ENCODE data around the gene CNTN5.

The CNTN5 gene

GRCh38 chr11:99446400-99446799 is 425.7 kb downstream of the CNTN5 start:
- no peak for DNase-seq
- in situ Hi-C loops (cut with MboI; ENCODE audit: low pct_unique_long_range_greater_than_20kb, low sequenced_read_pairs), result no loop called here

- DNase-seq, result no peak
- in situ Hi-C loops (cut with MboI; ENCODE audit: low pct_unique_long_range_greater_than_20kb, low sequenced_read_pairs), result no loop called here
Observed at GRCh38 chr11:99449345-99449744, 428.6 kb downstream of the CNTN5 start.

GRCh38 chr11:99452075-99452474 is 431.3 kb downstream of the CNTN5 start:
- in situ Hi-C loops (cut with MboI; ENCODE audit: low pct_unique_long_range_greater_than_20kb, low sequenced_read_pairs), result no loop called here
- no peak for DNase-seq

- no peak for DNase-seq
- in situ Hi-C loops (cut with MboI; ENCODE audit: low pct_unique_long_range_greater_than_20kb, low sequenced_read_pairs), result no loop called here
Observed at GRCh38 chr11:99461913-99462312, 441.2 kb downstream of the CNTN5 start.

GRCh38 chr11:99464985-99465384 is 444.2 kb downstream of the CNTN5 start:
- in situ Hi-C loops (cut with MboI; ENCODE audit: low pct_unique_long_range_greater_than_20kb, low sequenced_read_pairs), result no loop called here

GRCh38 chr11:99489581-99489980 is 468.8 kb downstream of the CNTN5 start:
- DNase-seq, result no peak
- in situ Hi-C loops (cut with MboI; ENCODE audit: low pct_unique_long_range_greater_than_20kb, low sequenced_read_pairs), result no loop called here

More at GRCh38 chr11:99464985-99465384, 444.2 kb downstream of the CNTN5 start:
- no peak for DNase-seq

GRCh38 chr11:99494065-99494464 is 473.3 kb downstream of the CNTN5 start:
- in situ Hi-C loops (cut with MboI; ENCODE audit: low pct_unique_long_range_greater_than_20kb, low sequenced_read_pairs), result no loop called here
- no peak for DNase-seq

GRCh38 chr11:99501655-99502054 is 480.9 kb downstream of the CNTN5 start:
- in situ Hi-C loops (cut with MboI; ENCODE audit: low pct_unique_long_range_greater_than_20kb, low sequenced_read_pairs), result no loop called here
- DNase-seq, result no peak

- DNase-seq, result no peak
- in situ Hi-C loops (cut with MboI; ENCODE audit: low pct_unique_long_range_greater_than_20kb, low sequenced_read_pairs), result no loop called here
Observed at GRCh38 chr11:99505316-99505715, 484.6 kb downstream of the CNTN5 start.

- in situ Hi-C loops (cut with MboI; ENCODE audit: low pct_unique_long_range_greater_than_20kb, low sequenced_read_pairs), result no loop called here
- no peak for DNase-seq
Observed at GRCh38 chr11:99505831-99506230, 485.1 kb downstream of the CNTN5 start.

GRCh38 chr11:99509863-99510262 is 489.1 kb downstream of the CNTN5 start:
- in situ Hi-C loops (cut with MboI; ENCODE audit: low pct_unique_long_range_greater_than_20kb, low sequenced_read_pairs), result no loop called here
- no peak for DNase-seq

- no peak for DNase-seq
- in situ Hi-C loops (cut with MboI; ENCODE audit: low pct_unique_long_range_greater_than_20kb, low sequenced_read_pairs), result no loop called here
Observed at GRCh38 chr11:99513368-99513767, 492.6 kb downstream of the CNTN5 start.

GRCh38 chr11:99519095-99519494 is 498.3 kb downstream of the CNTN5 start:
- DNase-seq, result no peak
- in situ Hi-C loops (cut with MboI; ENCODE audit: low pct_unique_long_range_greater_than_20kb, low sequenced_read_pairs), result no loop called here

- DNase-seq, result no peak
- in situ Hi-C loops (cut with MboI; ENCODE audit: low pct_unique_long_range_greater_than_20kb, low sequenced_read_pairs), result no loop called here
Observed at GRCh38 chr11:99522467-99523173, 501.9 kb downstream of the CNTN5 start.

GRCh38 chr11:99531468-99531867 is 510.7 kb downstream of the CNTN5 start:
- in situ Hi-C loops (cut with MboI; ENCODE audit: low pct_unique_long_range_greater_than_20kb, low sequenced_read_pairs), result no loop called here
- DNase-seq, result no peak

- no peak for DNase-seq
- in situ Hi-C loops (cut with MboI; ENCODE audit: low pct_unique_long_range_greater_than_20kb, low sequenced_read_pairs), result no loop called here
Observed at GRCh38 chr11:99534812-99535211, 514.1 kb downstream of the CNTN5 start.

- in situ Hi-C loops (cut with MboI; ENCODE audit: low pct_unique_long_range_greater_than_20kb, low sequenced_read_pairs), result no loop called here
- DNase-seq, result no peak
Observed at GRCh38 chr11:99535406-99535805, 514.7 kb downstream of the CNTN5 start.

- in situ Hi-C loops (cut with MboI; ENCODE audit: low pct_unique_long_range_greater_than_20kb, low sequenced_read_pairs), result no loop called here
- DNase-seq, result no peak
Observed at GRCh38 chr11:99535819-99536218, 515.1 kb downstream of the CNTN5 start.

- in situ Hi-C loops (cut with MboI; ENCODE audit: low pct_unique_long_range_greater_than_20kb, low sequenced_read_pairs), result no loop called here
- DNase-seq, result no peak
Observed at GRCh38 chr11:99537681-99538080, 516.9 kb downstream of the CNTN5 start.

- no peak for DNase-seq
- in situ Hi-C loops (cut with MboI; ENCODE audit: low pct_unique_long_range_greater_than_20kb, low sequenced_read_pairs), result no loop called here
Observed at GRCh38 chr11:99545616-99546015, 524.9 kb downstream of the CNTN5 start.

GRCh38 chr11:99548264-99548663 is 527.5 kb downstream of the CNTN5 start:
- in situ Hi-C loops (cut with MboI; ENCODE audit: low pct_unique_long_range_greater_than_20kb, low sequenced_read_pairs), result no loop called here
- DNase-seq, result no peak

Measured in KBM-7 (cell line).